DMS53 treated with DMSO at 0.1 percent for 48 hours (cell line): ENCODE measurements around the gene TMCC1.
"Not testable (repeated sequence)": the region's sequence is repeated elsewhere in the genome, so short reads cannot be mapped to it uniquely, and the experiment has no call there.

ENCODE experiments used
- DNase-seq: peaks from one replicate; lab custom pipeline; 2025; ENCODE audit not compliant: unreplicated experiment; lab: John Stamatoyannopoulos, UW

Gene TMCC1

GRCh38 chr3:129612534-129613366, 280.8 kb downstream of the TMCC1 start:
- DNase-seq: no peak

- DNase-seq: no peak
These were observed 281.5 kb downstream of the TMCC1 start for GRCh38 chr3:129611812-129612533.

DNA sequence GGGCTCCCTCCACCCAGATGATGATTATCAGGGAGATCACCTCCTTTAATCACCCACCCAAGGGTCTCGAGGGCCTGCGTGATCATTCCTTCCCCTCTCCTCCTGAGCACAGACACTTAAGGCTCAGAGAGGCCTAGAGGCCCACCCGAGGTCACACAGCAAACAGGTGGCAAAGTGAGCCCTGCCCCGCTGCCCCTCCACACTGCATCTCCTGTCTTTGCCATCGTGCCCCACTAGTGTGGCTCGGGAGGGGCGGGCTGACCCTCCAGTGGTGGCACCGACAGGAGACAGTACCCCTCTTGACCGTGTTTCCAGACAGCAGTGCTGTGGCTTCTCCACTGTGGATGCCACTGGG, 282.1 kb downstream of the TMCC1 start:
- DNase-seq: no peak

DNA sequence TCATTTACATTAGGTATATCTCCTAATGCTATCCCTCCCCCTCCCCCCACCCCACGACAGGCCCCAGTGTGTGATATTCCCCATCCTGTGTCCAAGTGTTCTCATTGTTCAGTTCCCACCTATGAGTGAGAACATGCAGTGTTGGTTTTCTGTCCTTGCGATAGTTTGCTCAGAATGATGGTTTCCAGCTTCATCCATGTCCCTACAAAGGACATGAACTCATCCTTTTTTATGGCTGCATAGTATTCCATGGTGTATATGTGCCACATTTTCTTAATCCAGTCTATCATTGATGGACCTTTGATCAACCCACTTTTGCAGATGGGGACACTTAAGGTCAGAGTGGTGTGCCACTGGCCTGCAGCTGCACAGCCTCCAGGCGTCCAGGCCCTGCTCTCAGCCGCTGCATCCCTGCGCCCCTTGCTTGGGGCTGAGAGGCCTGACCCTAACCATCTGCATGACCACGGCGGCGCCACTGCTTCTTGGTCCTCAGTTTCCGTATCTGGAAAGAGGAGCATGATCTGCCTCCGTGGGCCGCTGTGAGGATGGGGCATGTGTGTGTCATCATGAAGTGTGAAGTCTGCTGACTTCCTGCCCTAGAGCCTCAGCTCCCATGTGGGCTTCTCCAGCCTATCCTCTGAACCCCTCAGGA, 282.6 kb downstream of the TMCC1 start:
- DNase-seq: not testable (repeated sequence)

GRCh38 chr3:129610276-129610675, 283.2 kb downstream of the TMCC1 start:
- no peak for DNase-seq

- no peak for DNase-seq
These were observed 283.8 kb downstream of the TMCC1 start for GRCh38 chr3:129609591-129610182.

DNA sequence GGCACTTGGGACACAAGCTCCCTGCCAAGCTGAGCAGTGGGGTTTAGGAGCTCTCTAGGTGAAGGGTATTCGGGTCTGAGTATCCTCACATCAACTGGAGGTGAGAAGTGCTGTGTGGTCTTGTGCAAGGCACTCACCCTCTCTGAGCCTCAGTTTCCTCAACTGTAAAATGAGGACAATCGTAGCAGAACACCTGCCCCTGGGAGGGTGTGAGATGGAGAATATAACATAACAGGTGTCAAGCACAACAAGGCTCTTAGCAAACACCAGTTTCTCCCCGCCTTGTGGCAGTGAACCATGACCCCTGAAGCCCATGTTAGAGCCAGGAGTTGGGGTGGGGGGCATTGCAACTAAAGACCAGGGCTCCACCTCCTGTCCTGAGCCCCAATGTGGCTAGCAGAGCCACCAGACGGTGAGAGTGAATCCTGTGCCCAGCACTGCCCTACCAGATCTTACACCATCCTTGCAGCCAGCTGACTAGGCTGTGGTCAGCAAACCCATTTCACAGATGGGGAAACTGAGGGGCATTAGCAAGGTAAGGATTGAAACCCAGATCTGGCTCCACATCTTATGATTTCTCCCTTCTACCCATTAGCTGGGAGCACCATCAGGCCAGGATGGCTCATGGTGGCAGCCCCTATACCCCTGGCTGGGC, 284.4 kb downstream of the TMCC1 start:
- DNase-seq: no peak

- peak; percentile 4 for DNase-seq
These were observed 285.2 kb downstream of the TMCC1 start for GRCh38 chr3:129608087-129608935.

DNA sequence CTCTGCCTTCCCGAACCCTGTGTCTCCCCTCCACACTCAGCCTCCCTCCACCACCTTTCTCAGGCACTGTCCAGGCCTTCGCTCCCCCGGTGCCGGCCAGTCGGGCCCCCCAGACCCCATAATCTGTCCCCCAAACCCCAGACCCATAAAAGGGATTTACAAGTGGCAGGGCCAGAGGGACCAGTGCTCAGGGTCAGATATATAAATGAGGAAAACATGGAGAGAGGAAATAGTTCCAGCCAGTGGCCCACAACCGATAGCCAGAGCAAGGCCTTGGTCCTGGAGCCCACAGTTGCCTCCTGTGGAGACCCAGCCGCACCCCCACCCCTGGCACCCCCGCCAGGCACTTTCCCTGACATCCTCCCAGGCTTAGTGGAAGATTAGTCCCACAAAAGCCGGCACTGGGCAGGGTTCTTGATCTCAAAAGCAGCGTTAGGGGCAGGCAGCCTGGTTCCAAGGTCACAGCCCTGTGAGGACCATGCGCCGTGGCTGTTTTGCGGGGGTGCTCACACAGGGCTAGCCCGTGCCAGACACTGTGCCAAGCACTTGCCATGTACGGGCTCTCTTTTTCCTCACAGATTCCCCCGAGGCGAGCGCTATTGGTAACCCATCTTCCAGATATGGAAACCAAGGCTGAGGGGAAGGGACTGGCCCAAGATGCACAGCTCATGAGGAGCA, 286.0 kb downstream of the TMCC1 start:
- DNase-seq: no peak

DNA sequence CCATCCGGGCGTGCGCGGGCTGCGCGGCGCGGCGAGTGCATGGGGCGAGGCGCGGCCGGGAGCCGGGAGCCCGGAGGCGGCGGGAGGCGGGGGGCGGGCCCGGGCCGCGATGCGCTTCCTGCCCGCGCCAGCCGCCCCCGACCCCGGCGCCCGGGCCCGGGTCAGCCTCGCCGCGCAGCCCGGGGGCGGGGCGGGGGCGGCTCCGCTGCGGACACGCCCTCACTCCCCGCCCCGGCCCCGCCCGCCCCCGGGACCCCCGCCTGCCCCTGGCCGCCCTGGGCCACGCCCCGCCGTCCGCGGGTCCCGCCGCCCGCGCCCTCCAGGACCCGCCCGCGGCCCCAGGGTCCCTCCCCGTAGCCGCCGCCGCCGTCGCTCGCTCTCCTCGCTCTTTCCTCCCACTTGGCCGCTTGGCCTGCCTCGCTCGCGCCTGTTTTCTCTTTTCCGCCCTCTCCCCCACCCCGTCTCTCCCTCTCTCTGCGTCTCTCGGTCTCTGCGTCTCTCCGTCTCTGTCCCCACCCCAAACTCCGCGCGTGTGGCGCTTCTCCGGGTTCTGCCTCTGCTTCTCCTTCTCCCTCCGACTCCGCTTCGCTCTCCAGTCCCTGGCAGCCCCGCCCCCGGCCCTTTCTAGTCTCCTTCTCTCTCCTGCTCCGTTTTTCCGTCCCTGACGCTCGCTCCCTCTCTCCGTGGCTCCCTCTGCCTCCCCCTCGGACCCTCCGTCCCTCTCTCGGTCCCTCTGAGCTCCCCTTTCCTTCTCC, 286.7 kb downstream of the TMCC1 start, which contains the start of gene PLXND1:
Gene PLXND1, minus strand, starts transcription at position 41 of the 755 bp plus-strand sequence. Its CDS starts 37 bp downstream, at position 4.
- DNase-seq: peak; percentile 32

DNA sequence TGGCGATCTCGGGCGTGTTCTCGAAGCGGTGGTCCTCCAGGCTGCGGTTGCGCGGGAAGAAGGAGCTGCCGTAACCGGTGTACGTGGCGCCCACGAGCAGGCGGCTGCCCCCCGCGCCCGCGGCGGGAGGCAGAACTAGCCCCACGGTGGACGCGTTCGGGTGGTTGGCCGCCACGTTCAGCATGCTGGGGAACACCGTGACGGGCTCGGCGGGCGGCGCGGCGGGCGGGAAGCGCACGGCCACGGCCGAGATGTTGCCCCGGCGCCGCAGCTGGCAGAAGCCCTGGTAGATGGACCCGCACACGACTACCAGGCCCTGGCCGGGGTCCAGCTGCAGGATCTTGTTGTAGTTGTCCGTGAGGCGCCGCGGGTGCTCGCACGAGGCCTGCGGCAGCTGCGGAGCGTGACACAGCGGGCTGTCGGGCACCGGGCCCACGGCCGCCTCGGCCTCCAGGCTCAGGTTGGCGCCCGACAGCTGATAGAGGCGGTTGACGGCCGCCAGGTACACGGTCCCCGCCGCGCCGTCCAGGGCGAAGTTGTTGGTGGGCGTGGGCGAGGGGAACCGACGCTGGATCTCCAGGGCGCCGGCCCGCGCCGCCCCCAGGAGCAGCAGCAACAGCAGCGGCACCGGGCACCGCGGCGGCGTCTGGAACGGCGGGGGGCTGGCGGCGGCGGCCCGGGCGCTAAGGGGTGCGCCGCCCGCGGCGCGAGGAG, 287.4 kb downstream of the TMCC1 start:
- DNase-seq: no peak

GRCh38 chr3:129605203-129605921, 288.1 kb downstream of the TMCC1 start:
- peak; percentile 20 for DNase-seq

DNA sequence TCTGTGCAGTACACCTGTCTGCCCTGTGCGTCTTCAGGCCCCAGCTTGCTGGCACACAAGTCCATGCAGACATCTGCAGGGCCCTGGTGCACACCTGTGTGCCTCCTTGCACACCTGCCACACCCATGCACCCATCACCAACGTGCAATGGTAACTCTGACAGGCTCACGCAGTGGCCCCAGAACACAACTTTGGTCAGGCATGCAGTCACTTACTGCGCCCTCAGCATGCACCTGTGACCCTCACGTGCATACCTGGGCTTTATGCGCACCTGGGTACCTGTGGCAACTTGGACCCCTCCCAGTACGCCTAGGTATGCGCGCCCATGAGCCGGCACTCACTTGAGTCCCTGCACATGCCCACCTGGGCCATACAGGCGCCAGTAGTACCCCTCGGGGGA, 288.7 kb downstream of the TMCC1 start:
- no peak for DNase-seq

GRCh38 chr3:129603991-129604749, 289.3 kb downstream of the TMCC1 start:
- no peak for DNase-seq

GRCh38 chr3:129603561-129603942, 290.0 kb downstream of the TMCC1 start:
- DNase-seq: no peak

DNA sequence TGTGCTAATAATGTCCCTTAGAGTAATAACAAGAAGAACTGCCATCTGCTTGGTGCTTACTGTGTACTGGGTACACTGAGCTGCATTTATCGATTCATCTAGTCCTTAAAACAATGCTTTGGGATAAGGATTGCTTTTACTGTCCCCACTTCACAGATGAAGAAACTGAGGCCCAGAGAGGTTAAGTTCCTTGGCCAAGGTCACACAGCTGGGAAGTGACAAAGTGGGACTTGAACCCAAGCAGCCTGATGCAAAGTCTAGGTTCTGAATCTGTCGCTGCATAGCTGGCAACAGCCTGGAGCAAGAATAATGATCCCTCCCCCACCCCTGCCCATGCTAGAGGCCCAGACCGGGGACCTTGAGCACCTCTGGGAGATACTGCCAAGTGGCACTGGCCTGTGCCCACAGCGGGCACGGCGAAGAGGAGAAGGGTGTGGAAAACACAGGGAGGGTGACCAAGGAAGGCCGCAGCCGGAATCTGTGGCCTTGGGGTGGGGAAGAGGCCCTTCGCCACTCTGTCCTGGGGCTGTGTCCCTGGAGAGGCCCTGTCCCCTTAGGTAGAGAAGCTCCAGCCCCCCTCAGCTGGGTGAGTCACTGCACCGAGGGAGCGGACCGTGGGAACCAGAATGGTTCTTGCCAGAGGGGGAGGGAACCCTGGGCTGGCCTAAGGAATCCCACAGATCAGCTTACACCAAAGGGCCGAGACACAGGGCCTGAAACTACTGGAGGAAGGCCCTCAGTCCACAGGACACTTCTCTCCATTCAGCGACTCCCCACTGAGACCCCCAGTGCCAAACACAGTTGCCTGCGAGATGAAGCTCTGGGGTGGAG, 290.6 kb downstream of the TMCC1 start:
- no peak for DNase-seq
